ENCODE data around the gene MTA2.
"Not testable (repeated sequence)": the region's sequence is repeated elsewhere in the genome, so short reads cannot be mapped to it uniquely, and the experiment has no call there.

MTA2 gene

DNA sequence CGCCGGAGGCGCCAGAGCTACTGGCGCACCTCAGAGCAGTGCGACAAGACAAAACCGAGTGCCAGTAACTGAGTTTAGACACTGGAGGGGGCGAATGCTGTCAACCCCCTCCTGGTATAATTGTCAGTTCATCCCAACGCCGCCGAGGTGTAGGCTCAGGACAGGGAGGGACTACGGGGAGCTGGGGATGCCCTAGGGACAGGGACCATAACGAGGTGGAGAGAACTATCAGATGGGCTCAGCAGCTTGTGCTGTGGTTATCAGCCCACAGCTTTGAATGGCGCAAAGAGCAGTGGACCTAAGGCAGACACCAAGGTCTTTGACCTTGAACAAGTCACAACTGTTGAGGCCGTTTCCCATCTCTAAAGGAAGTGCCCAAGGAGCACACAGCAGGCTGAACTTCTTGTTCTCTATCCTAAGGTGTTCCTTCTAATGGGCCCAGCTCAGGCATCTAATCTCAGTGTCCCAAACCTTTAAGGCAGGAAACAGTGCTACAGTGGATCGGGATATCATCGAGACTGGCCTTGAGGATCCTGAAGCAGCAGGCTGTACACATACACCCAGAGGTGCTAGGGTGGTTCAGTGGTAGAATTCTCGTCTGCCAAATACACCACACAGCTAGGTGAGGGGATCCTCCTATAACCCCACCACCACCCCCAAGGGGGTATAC lies 9.4 kb downstream of the MTA2 start:
- no peak for DNase-seq

DNA sequence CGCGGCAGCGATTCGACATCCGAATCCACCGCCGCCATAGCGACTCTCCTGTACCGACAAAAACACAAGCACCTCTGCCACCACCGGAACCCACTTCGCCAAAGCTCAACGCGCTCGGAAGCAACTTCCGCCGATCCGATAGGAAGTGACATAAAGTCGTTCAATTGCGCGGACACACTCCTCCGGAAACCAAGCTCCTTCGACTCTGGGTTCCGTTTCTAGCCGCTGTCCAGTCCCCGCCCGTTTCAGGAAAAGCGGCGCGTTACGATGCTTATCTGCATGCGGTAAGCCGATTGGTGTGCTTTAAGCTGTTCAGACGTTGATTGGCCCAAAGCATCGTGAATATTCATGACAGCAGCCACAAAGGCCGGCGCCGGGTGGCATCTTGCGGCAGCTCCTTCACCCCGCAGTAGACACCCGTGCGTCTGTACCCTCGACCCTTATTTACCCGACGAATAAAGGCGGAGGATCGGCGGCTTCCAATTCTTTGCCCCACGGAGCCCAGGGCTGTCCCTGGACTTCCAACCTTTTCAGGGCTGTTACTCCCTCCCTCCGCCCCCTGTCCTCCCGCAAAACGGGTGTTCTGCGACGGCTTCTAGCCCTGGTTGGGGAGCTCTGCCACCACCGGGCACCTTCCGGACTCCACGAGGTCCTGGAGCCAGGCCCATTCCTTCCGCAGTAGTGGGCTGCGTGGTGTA lies 10.1 kb downstream of the MTA2 start, which contains the start of gene TUT1:
Gene TUT1 (minus strand): TSS at position 76 of the 698 bp plus-strand sequence. CDS start 38 bp downstream, at position 38.
- DNase-seq: peak; percentile 92

DNA sequence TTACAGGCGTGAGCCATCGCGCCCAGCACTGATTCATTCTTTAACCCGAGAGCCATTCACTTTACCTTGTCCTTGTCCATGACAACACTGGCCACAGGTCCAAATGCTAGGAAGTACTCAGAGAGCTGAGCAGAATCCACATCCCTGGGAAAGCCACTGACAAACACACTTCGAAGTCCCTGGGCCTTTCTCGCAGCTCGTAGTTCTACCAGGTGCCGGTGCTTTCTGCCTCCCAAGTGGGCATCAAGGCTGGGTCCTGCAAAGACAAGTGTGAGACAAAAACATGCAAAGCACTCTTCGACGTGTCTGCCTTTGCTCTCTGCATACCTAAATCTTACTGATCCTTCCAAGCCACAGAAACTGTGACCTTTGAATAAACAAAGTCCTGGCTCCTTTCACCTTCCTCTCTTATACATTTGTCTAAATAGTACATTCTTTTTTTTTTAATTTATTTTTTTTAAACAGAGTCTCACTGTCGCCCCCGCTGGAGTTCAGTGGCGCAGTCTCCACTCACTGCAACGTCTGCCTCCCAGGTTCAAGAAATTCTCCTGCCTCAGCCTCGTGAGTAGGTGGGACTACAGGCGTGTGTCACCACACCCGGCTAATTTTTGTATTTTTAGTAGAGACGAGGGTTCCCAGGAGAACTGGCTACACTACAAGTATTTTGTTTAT lies 12.6 kb downstream of the MTA2 start:
- no peak for DNase-seq

DNA sequence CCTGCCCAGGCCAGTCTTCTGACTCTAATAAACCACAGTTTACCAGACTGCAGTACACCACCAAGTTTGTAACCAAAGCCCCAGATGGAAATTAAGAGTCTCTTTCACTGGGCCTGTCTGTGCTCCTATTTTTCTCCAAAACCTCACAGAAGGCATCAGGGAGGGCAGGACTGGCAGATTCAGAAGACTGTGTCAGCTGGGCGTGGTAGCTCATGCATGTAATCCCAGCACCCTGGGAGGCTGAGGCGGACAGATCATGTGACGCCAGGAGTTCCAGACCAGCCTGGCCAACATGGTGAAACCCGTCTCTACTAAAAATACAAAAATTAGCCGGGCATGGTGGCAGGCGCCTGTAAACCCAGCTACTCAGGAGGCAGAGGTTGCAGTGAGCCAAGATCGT lies 16.3 kb downstream of the MTA2 start:
- not testable (repeated sequence) for DNase-seq

DNA sequence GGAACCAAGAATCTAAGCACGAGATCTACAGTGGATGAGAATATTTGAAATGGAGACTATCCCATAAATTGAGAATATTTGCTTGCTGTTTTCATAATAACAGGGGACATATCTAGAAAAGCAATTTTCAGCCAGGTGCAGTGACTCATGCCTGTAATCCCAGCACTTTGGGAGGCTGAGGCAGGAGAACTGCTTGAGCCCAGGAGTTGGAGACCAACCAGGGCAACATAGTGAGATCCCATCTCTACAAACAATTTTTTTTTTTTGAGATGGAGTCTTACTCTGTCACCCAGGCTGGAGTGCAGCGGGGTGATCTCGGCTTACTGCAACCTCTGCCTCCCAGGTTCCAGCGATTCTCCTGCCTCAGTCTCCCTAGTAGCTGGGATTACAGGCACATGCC lies 19.9 kb downstream of the MTA2 start:
- DNase-seq: not testable (repeated sequence)

DNA sequence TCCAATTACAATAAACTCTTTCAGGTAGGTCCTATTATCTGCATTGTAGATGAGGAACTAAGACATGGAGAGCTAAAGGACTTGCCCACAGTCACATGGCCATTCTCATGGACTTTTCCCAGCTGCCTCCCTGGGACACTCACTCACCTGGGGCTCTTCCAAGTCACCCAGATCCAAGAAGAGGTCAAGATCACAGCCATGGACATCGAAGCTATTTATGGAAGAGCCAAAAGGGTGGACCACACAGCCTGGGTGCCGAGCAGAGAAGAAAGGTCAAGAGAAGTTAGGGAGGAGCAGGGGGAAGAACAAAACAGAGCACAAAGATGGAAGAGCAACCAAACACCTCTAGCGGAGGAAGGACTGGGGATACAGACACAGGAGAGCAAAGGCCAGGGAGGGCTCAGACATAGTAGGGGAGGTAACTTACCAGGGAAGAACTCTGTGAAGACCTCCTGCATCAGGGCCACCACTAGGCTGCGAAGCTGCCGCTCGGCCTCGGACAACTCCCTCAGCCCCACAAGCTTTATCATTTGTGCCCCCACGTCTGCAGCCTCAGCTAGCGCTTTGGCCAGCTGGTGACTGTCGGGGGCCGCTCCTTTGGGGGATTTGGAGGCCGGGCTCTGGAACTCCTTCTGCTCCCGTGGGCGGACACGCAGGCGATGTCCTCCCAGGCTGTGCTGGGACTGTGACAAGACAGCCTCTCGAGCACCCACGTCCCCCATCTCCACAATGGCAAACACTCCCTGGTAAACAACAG lies 20.5 kb downstream of the MTA2 start:
- DNase-seq: no peak

DNA sequence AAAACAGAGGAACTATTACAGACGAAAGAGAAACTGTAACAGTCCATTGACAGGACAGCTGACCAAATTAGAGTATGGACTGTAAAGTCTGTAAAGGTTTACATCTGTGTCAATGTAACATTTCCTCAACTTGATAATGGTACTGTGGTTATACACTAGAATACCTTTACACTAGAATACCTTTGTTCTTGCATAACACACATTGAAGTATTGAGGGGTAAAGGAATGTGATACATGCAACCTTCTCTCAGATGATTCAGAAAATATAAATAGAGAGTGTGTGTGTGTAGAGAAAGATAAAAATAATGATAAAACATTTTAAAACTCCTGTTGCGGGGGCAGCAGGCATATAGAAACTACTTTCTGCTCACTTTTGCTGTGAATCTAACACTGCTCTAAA lies 22.4 kb downstream of the MTA2 start:
- DNase-seq: no peak

DNA sequence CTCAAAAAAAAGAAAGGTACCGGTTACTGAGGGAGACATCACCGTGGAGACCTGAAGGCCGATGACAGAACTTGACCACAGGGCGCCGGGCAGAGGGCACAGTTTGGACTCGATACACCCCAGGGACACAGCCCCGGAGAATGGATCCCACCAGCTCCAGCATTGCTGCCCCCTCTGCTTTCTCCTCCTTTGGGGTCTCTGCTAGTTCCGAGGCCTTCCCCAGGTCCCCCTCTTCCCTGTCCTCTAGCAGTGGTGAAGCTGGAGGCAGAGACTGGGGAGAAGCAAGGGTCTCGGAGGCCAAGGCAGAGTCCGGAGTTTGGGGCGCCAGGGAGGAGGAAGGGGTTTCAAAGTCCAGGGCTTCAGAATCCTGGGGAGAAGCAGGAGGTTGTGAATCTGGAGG lies 23.1 kb downstream of the MTA2 start:
- DNase-seq: no peak

DNA sequence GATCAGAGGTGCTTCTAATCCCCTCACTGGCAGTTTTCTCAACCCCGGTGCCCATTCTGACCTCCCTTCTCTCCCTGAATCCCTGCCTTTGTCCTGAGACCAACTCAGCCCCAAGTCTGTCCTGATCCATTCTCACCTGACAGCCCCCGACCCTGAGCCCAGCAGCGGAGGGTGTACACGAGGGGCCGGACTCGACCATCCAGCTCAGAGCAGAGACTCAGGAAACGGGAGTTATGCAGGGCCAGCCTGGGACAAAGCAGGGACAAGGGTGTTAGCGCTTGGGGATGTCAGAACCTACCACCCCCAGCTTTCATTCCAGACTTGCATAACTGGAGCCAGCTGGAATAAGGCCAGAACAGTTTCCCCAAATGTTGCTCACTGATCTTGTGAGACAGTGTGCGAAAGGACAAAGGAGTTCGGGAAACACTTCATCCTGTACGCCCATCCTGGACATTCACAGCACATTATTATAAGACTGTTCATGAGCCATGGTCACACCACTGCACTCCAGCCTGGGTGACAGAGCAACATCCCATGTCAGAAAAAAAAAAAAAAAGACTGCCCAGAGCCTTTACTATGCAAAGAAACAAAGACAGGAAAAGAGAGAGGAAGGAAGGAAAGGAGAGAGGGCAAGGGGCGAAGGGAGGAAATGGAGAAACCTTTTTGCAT lies 24.5 kb downstream of the MTA2 start:
- DNase-seq: no peak

DNA sequence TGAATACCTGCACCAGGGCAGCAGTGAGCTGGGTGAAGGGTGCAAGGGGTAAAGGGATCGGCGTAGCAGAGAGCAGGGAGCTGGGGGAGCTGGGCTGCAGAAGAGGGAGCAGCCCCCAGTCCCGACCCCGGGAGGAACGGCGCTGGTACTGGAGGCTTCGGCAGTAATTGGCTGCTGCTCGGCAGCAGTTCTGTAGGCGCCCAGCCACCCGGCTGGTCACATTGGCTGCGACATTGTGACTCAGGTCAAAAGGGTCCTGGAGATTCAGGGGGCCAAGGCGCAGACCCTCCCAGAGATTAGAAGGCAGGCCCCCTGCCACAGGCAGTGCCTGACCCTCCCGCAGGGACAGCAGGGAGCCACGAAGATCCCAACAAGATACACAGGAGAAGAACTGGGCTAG lies 25.8 kb downstream of the MTA2 start:
- no peak for DNase-seq

DNA sequence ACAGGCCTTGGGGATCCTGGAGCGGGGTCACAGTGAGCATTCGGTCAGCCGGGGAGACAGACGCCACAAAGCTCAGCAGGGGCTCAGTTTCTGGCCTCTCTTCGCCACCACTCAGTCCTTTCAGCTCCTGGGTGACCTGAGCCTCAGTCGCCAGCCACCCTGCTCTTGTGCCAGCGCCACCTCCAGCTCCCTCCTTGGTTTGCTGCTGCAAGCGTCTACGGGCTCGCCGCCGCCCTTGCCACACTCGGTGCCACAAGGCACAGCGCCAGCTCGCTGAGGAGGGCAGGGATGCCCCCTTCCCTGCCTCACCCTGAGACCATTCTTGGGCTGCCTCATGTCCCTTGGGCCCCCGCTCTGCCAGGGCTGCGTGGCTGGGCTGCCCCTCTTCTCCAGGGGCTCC lies 26.5 kb downstream of the MTA2 start:
- DNase-seq: no peak

DNA sequence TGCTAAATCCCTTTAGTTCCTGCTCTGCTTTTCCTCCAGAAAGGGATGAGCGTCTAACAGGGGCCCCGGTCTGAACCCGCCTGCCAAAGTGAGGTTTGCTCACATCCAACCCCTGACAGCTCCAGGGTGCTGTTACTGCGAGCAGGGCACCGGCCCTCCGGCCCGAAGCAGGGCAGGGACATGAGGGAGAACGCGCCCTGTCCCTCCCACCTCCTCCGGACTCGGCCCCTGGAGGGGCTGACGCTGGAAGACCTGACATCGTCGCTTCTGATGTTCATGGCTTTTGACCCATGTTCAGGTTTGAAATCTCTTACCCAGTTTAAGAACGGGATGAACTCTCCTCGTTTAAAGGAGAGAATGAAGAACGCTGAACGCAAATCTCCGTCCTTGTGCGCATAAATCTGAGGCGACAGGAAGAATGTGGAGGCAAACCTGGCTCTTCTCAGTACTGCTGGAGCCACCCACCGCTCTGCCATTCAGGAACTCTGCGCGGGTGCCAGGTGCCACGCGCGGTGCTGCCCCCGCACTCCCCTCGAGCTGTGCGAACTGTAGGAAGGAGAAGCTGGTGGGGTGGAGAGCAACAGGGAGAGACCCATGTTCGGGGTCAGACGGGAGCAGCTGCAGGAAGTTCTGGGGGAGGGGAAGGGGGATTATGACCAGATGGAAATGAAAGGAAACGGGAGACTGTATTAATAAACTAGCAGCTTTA lies 27.1 kb downstream of the MTA2 start:
- no peak for DNase-seq

DNA sequence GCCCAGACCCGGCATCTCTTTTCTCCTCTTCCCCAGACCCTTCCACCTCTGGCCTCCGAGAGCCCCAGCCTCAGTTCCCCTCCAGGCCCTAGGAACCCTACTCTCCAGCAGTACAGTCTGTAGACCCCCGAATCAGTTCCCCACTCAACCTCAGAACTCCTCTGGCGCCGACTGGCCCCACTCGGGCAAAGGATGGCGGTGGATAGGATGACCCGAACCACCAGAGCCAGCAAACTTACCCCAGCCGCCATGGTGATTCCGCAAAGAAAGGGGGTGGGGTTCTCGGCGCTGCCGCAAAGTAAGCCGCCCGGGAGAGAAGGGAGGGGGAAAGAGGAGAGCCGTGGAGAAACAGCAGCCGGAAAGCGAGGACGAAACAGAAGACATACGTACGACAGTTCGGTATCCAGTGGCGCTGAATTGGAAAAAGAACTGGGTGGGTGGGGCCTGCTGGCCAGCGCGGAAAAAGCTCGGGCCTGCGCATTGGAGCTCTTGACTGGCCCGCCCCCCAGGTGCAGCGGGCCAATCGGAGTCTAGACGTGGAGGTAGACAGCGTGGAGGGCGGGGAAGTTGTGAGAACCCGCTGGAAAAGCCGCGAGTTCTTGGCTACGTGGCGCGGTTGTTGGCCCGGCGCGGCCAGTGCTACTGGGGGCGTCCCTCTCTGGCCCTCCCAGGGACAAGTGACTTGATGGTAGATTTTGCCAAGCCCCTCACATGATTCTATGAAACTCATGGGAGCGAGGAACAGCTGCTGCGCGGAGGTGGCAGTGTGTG lies 27.9 kb downstream of the MTA2 start, which contains the start of gene EEF1G:
Gene EEF1G (minus strand): TSS at position 300 of the 771 bp plus-strand sequence. CDS start 49 bp downstream, at position 251.
- peak; percentile 98 for DNase-seq

DNA sequence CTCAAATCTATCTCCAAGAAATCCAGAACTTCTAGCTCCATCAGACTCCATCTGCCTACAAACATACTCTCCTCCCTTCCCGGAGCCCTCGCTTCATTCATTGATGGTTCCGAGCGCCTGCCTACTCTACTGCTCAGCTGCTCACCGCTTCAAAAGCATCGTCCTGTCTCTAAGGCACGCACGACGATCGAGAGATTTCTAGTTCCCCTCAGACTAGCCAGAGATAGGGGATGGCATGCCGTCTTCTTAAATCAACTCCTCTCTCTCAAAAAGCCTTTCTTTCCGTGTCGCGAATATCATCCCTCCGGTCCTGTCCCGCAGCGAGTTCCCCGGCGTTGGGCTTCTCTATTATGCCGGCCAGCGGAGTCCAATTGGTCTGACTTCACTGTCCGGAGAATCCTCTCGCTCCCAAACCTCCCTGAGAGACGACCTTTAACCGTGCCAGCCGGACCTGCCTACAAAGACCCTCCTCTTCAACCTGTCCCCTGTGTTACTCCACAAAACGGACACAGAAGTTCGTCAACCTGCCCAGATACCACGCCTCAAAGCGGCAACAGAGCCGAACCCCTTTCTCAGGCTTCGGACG lies 28.6 kb downstream of the MTA2 start:
- no peak for DNase-seq

DNA sequence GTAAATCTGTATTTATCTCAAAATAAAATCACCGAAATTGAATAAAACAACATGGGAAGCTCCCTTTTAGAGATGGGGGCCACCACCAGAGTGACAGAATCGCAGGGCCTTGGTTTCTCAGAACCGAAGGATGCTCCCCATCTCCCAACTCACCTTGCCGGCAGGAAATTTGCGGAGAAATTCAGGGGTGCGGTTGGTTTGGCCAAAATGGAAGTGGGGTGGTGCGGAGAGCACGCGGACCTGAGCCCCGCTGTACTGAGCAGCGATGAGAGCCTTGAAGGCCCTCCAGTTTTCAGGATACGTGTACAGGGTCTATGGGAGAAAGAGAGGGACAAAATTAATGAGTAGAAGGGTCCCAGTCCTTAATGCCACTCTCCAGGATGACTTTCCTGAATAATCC lies 29.2 kb downstream of the MTA2 start:
- no peak for DNase-seq

DNA sequence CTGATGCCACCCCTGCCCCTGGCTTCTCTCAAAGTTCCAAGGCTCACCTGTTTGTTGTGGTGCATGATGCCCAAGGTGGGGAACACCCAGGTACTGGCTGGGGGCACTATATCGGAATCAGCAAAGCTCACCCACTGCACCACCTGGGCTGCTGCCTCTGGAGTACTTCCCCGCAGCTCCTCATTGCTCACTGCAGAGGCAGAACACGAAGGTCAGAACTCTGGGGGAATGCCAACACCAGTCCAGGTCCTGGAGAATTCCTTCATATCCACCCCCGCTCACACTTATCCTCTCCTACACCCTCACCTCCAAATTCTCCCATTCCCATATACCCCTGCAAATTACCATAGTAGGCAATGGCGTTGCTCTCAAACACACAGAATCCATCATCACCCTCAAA lies 30.2 kb downstream of the MTA2 start:
- not testable (repeated sequence) for DNase-seq

DNA sequence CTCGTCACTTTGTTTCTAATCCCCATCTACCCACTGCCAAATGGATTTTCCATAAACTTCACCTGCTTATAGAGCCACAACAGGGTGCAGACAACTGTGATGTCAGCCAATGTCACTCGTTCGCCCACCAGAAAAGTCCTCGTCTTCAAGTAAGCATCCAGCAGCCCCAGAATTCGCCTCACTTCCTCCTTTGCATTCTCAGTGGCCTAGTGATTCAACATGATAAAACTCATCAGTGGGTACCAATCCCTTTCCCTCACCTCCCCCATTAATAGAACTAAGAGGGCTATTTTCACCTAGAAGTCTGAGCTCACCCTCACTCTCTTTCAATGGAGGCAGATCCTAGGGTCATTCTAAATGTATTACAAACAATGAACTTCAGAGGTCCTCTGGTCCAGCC lies 30.8 kb downstream of the MTA2 start:
- DNase-seq: not testable (repeated sequence)

DNA sequence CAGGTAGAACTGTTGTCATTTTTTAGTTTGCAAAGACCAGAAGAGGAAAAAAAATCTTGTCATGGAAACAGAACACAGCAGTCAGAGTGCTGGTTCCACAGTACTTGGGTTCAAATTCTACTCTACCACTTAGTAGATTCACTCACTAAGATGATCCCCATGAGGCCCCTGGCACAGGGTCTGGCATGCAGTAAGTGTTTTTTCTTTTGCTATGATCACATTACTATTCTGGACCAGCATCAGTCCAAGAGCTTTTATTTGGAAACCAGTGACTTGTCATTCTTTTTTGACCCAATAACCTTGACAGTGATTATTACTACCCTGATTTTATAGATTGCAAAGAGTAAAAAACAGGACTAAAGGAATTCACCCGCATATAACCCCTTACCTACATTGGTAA lies 32.1 kb downstream of the MTA2 start:
- no peak for DNase-seq

DNA sequence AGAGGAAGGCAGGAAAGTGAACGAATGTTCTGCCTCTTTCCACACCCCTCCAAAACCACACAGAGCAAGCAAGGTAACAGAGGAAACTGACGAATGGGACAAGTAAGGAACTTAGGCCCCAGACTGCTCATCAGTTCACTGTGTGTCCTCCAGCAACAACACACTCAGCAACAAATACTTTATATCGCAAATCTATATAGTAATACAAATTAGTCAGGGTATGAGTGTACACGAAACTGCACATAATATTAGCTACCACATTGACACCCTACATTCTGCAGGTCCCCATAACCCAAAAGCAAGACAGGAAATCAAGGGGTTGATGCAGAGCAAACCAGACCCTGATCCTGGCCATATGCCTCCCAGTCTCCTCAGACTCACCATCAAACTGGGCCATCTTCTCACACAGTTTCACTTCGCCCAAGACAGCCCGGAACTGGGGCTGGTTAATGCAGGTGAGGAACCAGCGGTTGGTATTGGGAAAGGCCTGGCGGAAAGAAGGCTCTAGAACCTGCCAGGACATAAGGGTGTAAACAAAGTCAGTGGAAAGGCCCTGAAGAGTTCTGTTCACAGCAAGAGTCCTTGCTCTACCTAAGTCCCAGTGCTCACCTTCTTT lies 34.5 kb downstream of the MTA2 start:
- DNase-seq: no peak

DNA sequence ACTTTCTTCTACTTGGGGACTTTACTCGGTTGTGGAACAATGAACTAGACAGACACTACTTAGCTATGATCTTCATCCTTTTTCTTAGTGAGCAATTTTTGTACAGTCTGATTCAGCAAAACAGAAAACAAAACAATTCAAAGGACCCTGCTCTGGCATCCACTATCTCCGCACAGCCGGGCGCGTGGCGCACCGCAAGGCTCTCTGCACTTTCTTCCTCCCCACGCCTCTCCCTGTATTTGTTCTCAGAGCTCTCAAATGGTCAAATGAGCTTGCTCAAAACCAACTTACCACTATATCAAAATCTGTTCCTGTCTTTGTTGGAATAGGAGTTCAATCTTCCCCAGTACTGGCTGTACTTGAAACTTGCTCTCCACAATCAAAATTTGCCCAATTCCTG lies 35.4 kb downstream of the MTA2 start:
- no peak for DNase-seq
